CD4-positive, alpha-beta T cell treated with Interferon gamma for 1 hour (primary cell): Measurements from ENCODE around the gene CXCL6.

Experiments used
- DNase-seq: peaks from one replicate; pipeline ENCODE4 v3.0.0-alpha.2; 2020

Gene CXCL6

GRCh38 chr4:73836373-73837279, at the start of gene CXCL6:
CXCL6 (plus strand) TSS chr4:73836678; CDS start chr4:73836751, 73 bp downstream.
- no peak for DNase-seq

GRCh38 chr4:73788411-73788810, 48.1 kb upstream of the CXCL6 start:
- DNase-seq, result no peak

GRCh38 chr4:73798842-73799241, 37.6 kb upstream of the CXCL6 start:
- DNase-seq, result no peak

GRCh38 chr4:73800206-73800605, 36.3 kb upstream of the CXCL6 start:
- no peak for DNase-seq

GRCh38 chr4:73801692-73802091, 34.8 kb upstream of the CXCL6 start:
- no peak for DNase-seq

- DNase-seq, result no peak
Observed at GRCh38 chr4:73803213-73803612, 33.3 kb upstream of the CXCL6 start.

- DNase-seq, result no peak
Observed at GRCh38 chr4:73810191-73810590, 26.3 kb upstream of the CXCL6 start.

- DNase-seq, result no peak
Observed at GRCh38 chr4:73811841-73812240, 24.6 kb upstream of the CXCL6 start.

GRCh38 chr4:73814679-73815078, 21.8 kb upstream of the CXCL6 start:
- no peak for DNase-seq

- no peak for DNase-seq
Observed at GRCh38 chr4:73815145-73815544, 21.3 kb upstream of the CXCL6 start.

GRCh38 chr4:73816814-73817213, 19.7 kb upstream of the CXCL6 start:
- no peak for DNase-seq

GRCh38 chr4:73817341-73817740, 19.1 kb upstream of the CXCL6 start:
- DNase-seq, result no peak

- no peak for DNase-seq
Observed at GRCh38 chr4:73821325-73821724, 15.2 kb upstream of the CXCL6 start.

- no peak for DNase-seq
Observed at GRCh38 chr4:73822389-73822788, 14.1 kb upstream of the CXCL6 start.

GRCh38 chr4:73822812-73823504, 13.5 kb upstream of the CXCL6 start:
- no peak for DNase-seq

- no peak for DNase-seq
Observed at GRCh38 chr4:73823760-73824159, 12.7 kb upstream of the CXCL6 start.

GRCh38 chr4:73828956-73829355, 7.5 kb upstream of the CXCL6 start:
- no peak for DNase-seq

GRCh38 chr4:73831569-73831968, 4.9 kb upstream of the CXCL6 start:
- no peak for DNase-seq

- no peak for DNase-seq
Observed at GRCh38 chr4:73832651-73833237, 3.7 kb upstream of the CXCL6 start.

GRCh38 chr4:73839071-73839470, 2.6 kb downstream of the CXCL6 start:
- DNase-seq, result no peak

GRCh38 chr4:73839715-73840114, 3.2 kb downstream of the CXCL6 start:
- no peak for DNase-seq

GRCh38 chr4:73841243-73841925, 4.9 kb downstream of the CXCL6 start:
- DNase-seq, result no peak

GRCh38 chr4:73842696-73843095, 6.2 kb downstream of the CXCL6 start:
- DNase-seq, result no peak
